IMR-90 (cell line): ENCODE data around the gene MAEL. TPM values are rescaled to one million over a fixed set of nuclear protein-coding genes. Genes with fewer than 3 reads are reported as not detected.

ENCODE experiments used
- ATAC-seq: fragments of 200-7000 bp; cut with Tn5 transposase; 2 replicates; pipeline ENCODE4 v1.9.1; 2020; ENCODE audit warnings: low read depth, mild to moderate bottlenecking, moderate library complexity
- BruUV-seq: library from RNA; stranded (reverse); fragments of 400-500 nt; replicated peaks from 2 replicates; lab custom pipeline; 2021; lab: Mats Ljungman, UMichigan
- CTCF ChIA-PET: fragments of 300-600 bp; formaldehyde crosslinking; extraction: SDS; loops from one replicate; lab custom pipeline; 2021; ENCODE audit warnings: antibody characterized with exemption; lab: Yijun Ruan, JAX
- POLR2A ChIA-PET: fragments of 300-600 bp; sonication (Branson Sonifier 250); formaldehyde crosslinking; loops from one replicate; lab custom pipeline; 2022; ENCODE audit warnings: antibody characterized with exemption; ENCODE audit not compliant: unreplicated experiment; lab: Charles Lee
- DNase-seq: peaks from one replicate; pipeline ENCODE4 v3.0.0; 2013
- H2AFZ ChIP-seq: replicated peaks from 2 replicates; pipeline ENCODE3; 2013; ENCODE audit warnings: low read length, mild to moderate bottlenecking; ENCODE audit not compliant: poor library complexity
- H2AK5ac ChIP-seq: 2 replicates; pipeline ENCODE4 v1.6.1; 2013; ENCODE audit warnings: low read depth, low read length, inconsistent platforms
- H2AK9ac ChIP-seq: replicated peaks from 2 replicates; pipeline ENCODE3; 2013; ENCODE audit warnings: mild to moderate bottlenecking, low read depth, low read length, moderate library complexity; ENCODE audit not compliant: poor library complexity
- H2BK120ac ChIP-seq: 2 replicates; pipeline ENCODE4 v1.6.1; 2013; ENCODE audit warnings: low read depth, low read length, inconsistent platforms
- H2BK15ac ChIP-seq: 3 replicates; pipeline ENCODE4 v1.6.1; 2013; ENCODE audit warnings: low read depth, low read length, inconsistent platforms
- H2BK20ac ChIP-seq: 2 replicates; pipeline ENCODE4 v1.6.1; 2013; ENCODE audit warnings: low read depth, mild to moderate bottlenecking, inconsistent platforms, low read length, moderate library complexity
- H2BK5ac ChIP-seq: 2 replicates; pipeline ENCODE4 v1.6.1; 2013; ENCODE audit warnings: mild to moderate bottlenecking, low read depth, low read length, inconsistent platforms; ENCODE audit not compliant: poor library complexity, severe bottlenecking
- H3K14ac ChIP-seq: replicated peaks from 2 replicates; pipeline ENCODE4 v1.6.1; 2013; ENCODE audit warnings: low read depth, low read length, inconsistent platforms
- H3K18ac ChIP-seq: 2 replicates; pipeline ENCODE4 v1.6.1; 2013; ENCODE audit warnings: low read depth, low read length, control low read depth
- H3K23ac ChIP-seq: 2 replicates; pipeline ENCODE4 v1.6.1; 2013; ENCODE audit warnings: low read depth, low read length, inconsistent platforms
- H3K27ac ChIP-seq: 2 replicates; pipeline ENCODE4 v1.5.1; 2013; ENCODE audit warnings: mild to moderate bottlenecking, control low read depth, low read length; ENCODE audit not compliant: insufficient read depth
- H3K27me3 ChIP-seq: 2 replicates; pipeline ENCODE4 v1.6.1; 2013; ENCODE audit warnings: low read length; ENCODE audit not compliant: control insufficient read depth, insufficient read depth
- H3K36me3 ChIP-seq: 2 replicates; pipeline ENCODE4 v1.6.1; 2013; ENCODE audit warnings: low read length, mixed read lengths; ENCODE audit not compliant: control insufficient read depth, insufficient read depth
- H3K4ac ChIP-seq: 2 replicates; pipeline ENCODE4 v1.6.1; 2013; ENCODE audit warnings: low read depth, low read length, inconsistent platforms
- H3K4me1 ChIP-seq: 2 replicates; pipeline ENCODE4 v1.6.1; 2013; ENCODE audit warnings: low read length, mixed read lengths; ENCODE audit not compliant: control insufficient read depth, insufficient read depth
- H3K4me2 ChIP-seq: 2 replicates; pipeline ENCODE4 v1.6.1; 2013; ENCODE audit warnings: low read depth, mild to moderate bottlenecking, control low read depth, low read length, moderate library complexity
- H3K4me3 ChIP-seq: 2 replicates; pipeline ENCODE4 v1.5.1; 2013; ENCODE audit warnings: low read depth, mild to moderate bottlenecking, control low read depth, low read length, moderate library complexity; ENCODE audit not compliant: insufficient read depth
- H3K56ac ChIP-seq: 2 replicates; pipeline ENCODE4 v1.6.1; 2013; ENCODE audit warnings: low read length, inconsistent platforms; ENCODE audit not compliant: insufficient read depth; ENCODE audit errors: extremely low read depth
- H3K79me1 ChIP-seq, 2 experiments: 2 replicates each; pipeline ENCODE4 v1.6.1; 2013; ENCODE audit warnings: low read length in 2 of 2, inconsistent platforms in 1 of 2, low read depth in 1 of 2
- H3K9ac ChIP-seq: 2 replicates; pipeline ENCODE4 v1.6.1; 2013; ENCODE audit warnings: low read depth, low read length, control low read depth
- H3K9me1 ChIP-seq: 2 replicates; pipeline ENCODE4 v1.6.1; 2013; ENCODE audit warnings: low read length, inconsistent platforms; ENCODE audit not compliant: insufficient read depth
- H3K9me3 ChIP-seq: 2 replicates; pipeline ENCODE4 v1.6.1; 2013; ENCODE audit warnings: low read length; ENCODE audit not compliant: control insufficient read depth, insufficient read depth
- H4K20me1 ChIP-seq: 2 replicates; pipeline ENCODE4 v1.6.1; 2013; ENCODE audit warnings: low read length, inconsistent platforms; ENCODE audit not compliant: insufficient read depth
- H4K5ac ChIP-seq: 2 replicates; pipeline ENCODE4 v1.6.1; 2013; ENCODE audit warnings: mild to moderate bottlenecking, low read depth, low read length, control low read depth
- H4K8ac ChIP-seq, 2 experiments: 2 replicates each; pipeline ENCODE4 v1.6.1; 2013; ENCODE audit warnings: low read depth in 2 of 2, low read length in 2 of 2, control low read depth in 1 of 2, inconsistent platforms in 1 of 2
- H4K91ac ChIP-seq: 2 replicates; pipeline ENCODE4 v1.6.1; 2013; ENCODE audit warnings: low read depth, low read length, inconsistent platforms; ENCODE audit not compliant: insufficient read depth
- CEBPB ChIP-seq: IDR thresholded peaks from 2 replicates; pipeline ENCODE4 v1.6.1; 2012; ENCODE audit warnings: low read depth, low read length, improper control_type of control experiment
- CHD1 ChIP-seq: IDR thresholded peaks from 2 replicates; pipeline ENCODE4 v1.6.1; 2012; ENCODE audit warnings: low read depth, low read length, improper control_type of control experiment
- CTCF ChIP-seq: conservative IDR thresholded peaks from 2 replicates; pipeline ENCODE4 v1.5.1; 2012; ENCODE audit warnings: mild to moderate bottlenecking, low read depth, low read length, improper control_type of control experiment
- ELK1 ChIP-seq: fragments of 150-350 bp; IDR thresholded peaks from 2 replicates; pipeline ENCODE4 v1.6.1; 2016; ENCODE audit warnings: low read depth, mild to moderate bottlenecking, low read length, moderate library complexity, borderline replicate concordance
- MAFK ChIP-seq: IDR thresholded peaks from 2 replicates; pipeline ENCODE4 v1.6.1; 2012; ENCODE audit warnings: low read depth, low read length, improper control_type of control experiment
- MAZ ChIP-seq: IDR thresholded peaks from 2 replicates; pipeline ENCODE4 v1.6.1; 2012; ENCODE audit warnings: low read depth, mild to moderate bottlenecking, low read length, improper control_type of control experiment, moderate library complexity, borderline replicate concordance
- NFE2L2 ChIP-seq: fragments of 150-350 bp; IDR thresholded peaks from 2 replicates; pipeline ENCODE4 v1.6.1; 2016; ENCODE audit warnings: low read depth, mild to moderate bottlenecking, low read length
- POLR2A ChIP-seq: IDR thresholded peaks from 2 replicates; pipeline ENCODE4 v1.6.1; 2012; ENCODE audit warnings: mild to moderate bottlenecking, low read depth, low read length
- RAD21 ChIP-seq: IDR thresholded peaks from 2 replicates; pipeline ENCODE4 v1.6.1; 2012; ENCODE audit warnings: low read length, improper control_type of control experiment
- RCOR1 ChIP-seq: IDR thresholded peaks from 2 replicates; pipeline ENCODE4 v1.6.1; 2012; ENCODE audit warnings: mild to moderate bottlenecking, low read length, improper control_type of control experiment; ENCODE audit not compliant: insufficient replicate concordance
- RFX5 ChIP-seq: IDR thresholded peaks from 2 replicates; pipeline ENCODE4 v1.8.0; 2012; ENCODE audit warnings: low read depth, mild to moderate bottlenecking, low read length, moderate library complexity
- SMC3 ChIP-seq: fragments of 150-350 bp; IDR thresholded peaks from 2 replicates; pipeline ENCODE4 v1.6.1; 2016; ENCODE audit warnings: low read depth, mild to moderate bottlenecking, antibody characterized with exemption, low read length, moderate library complexity
- USF2 ChIP-seq: fragments of 150-350 bp; IDR thresholded peaks from 2 replicates; pipeline ENCODE4 v1.6.1; 2017; ENCODE audit warnings: mild to moderate bottlenecking, antibody characterized with exemption, low read length, low read depth
- WGBS, 2 experiments: methylation state at CpG; one replicate each; pipeline versions ENCODE4 v1.1.5 to v1.1.7; 2013; ENCODE audit warnings: missing lambda C conversion rate in 2 of 2; ENCODE audit not compliant: insufficient read length in 1 of 2; ENCODE audit errors: extremely low coverage in 2 of 2; 5-methylcytosine and 5-hydroxymethylcytosine counted together
- dilution Hi-C: fragments of 300-500 bp; cut with HindIII; formaldehyde crosslinking; loops from one replicate; pipeline ENCODE4 v1.14.3; 2018; ENCODE audit warnings: low sequenced_read_pairs; ENCODE audit not compliant: unreplicated experiment
- in situ Hi-C: fragments of 300-500 bp; cut with MboI; formaldehyde crosslinking; loops from 3 replicates; pipeline ENCODE4 v1.14.3; 2019; ENCODE audit warnings: low sequenced_read_pairs, inconsistent platforms, mixed read lengths
- intact Hi-C: fragments of 100-400 bp; cut with micrococcal nuclease; formaldehyde crosslinking; loops from 2 replicates; pipeline ENCODE4 v1.10.0; 2022
- polyA plus RNA-seq, 3 experiments: library from polyadenylated mRNA; depleted of rRNA; stranded (reverse); fragments of >200 nt; gene quantifications; 2 replicates each; pipeline ENCODE4 v1.2.3, GENCODE V29; 2012; ENCODE audit warnings: low replicate concordance in 1 of 3
- total RNA-seq: library from RNA; depleted of rRNA; stranded (reverse); fragments of >200 nt; gene quantifications from 2 replicates; pipeline ENCODE4 v1.2.3, GENCODE V29; 2012

MAEL gene
- total and polyA plus RNA-seq, 2 of the 4 experiments (the other 2 are of a cell fraction) = not detected

- CTCF ChIA-PET = interaction anchor here (1.4 kb wide), 1 partner anchor 9 kb away, joined by 3 read pairs; no protein-coding TSS in a partner anchor
- H3K9ac ChIP-seq = no peak overlapping the region
- BruUV-seq = no TSS peak
- H3K23ac ChIP-seq = no peak overlapping the region
- no peak overlapping the region for H3K4me3 ChIP-seq
- no peak overlapping the region for H4K8ac ChIP-seq
- no peaks in the 10 kb centered on the region for H3K9me3 ChIP-seq
- H4K5ac ChIP-seq = no peak overlapping the region
- H2AFZ ChIP-seq = no peak overlapping the region
- H3K18ac ChIP-seq = no peak overlapping the region
- H2AK5ac ChIP-seq = no peak overlapping the region
- in situ Hi-C loops (no loop called here), intact Hi-C loops (no loop called here), dilution Hi-C loops (no loop called here)
- H3K36me3 ChIP-seq = no peaks in the 10 kb centered on the region
- H2BK5ac ChIP-seq = no peak overlapping the region
- ATAC-seq (no peak), DNase-seq (no peak)
- H2BK20ac ChIP-seq = no peak overlapping the region
- no peak overlapping the region for H3K4me2 ChIP-seq
- no peak overlapping the region for H3K14ac ChIP-seq
- H3K56ac ChIP-seq = no peak overlapping the region
- 67% methylated on average over 1 of the region's 2 CpGs; no CpG with 5 or more reads in 1 of the 2 experiments for WGBS, 2 experiments
- H2AK9ac ChIP-seq = no peak overlapping the region
- no peak overlapping the region for H2BK15ac ChIP-seq
- POLR2A ChIA-PET = no interaction called here
- peaks cover 35% of the 10 kb centered on the region for H3K27me3 ChIP-seq
- H3K79me1 ChIP-seq = no peaks in the 10 kb centered on the region
- H4K20me1 ChIP-seq = no peaks in the 10 kb centered on the region
- no peak overlapping the region for H3K4ac ChIP-seq
- H3K27ac ChIP-seq = no peak overlapping the region
- TF ChIP-seq MAFK = no peak
- TF ChIP-seq RCOR1 = no peak
- TF ChIP-seq NFE2L2 = no peak
- TF ChIP-seq USF2 = no peak
- TF ChIP-seq POLR2A = no peak
- no peak for TF ChIP-seq SMC3
- TF ChIP-seq CTCF = no peak
- no peak for TF ChIP-seq RAD21
- no peak for TF ChIP-seq ELK1
- no peak for TF ChIP-seq RFX5
- TF ChIP-seq CEBPB = no peak
- TF ChIP-seq CHD1 = no peak
- no peak for TF ChIP-seq MAZ
- H2BK120ac ChIP-seq = no peak overlapping the region
- H4K91ac ChIP-seq = no peak overlapping the region
- no peaks in the 10 kb centered on the region for H3K9me1 ChIP-seq
- H3K4me1 ChIP-seq = no peaks in the 10 kb centered on the region
Measured at GRCh38 chr1:166977951-166978350, 11.1 kb upstream of the MAEL start.
